Liver (tissue), 3 donors: ENCODE measurements around the gene NUP50.

Experiments
- EGR1 ChIP-seq, 2 donors: IDR thresholded peaks; 2 replicates each; pipeline ENCODE4 v1.6.1; 2016 to 2018; ENCODE audit warnings: antibody characterized with exemption in 2 of 2, low read depth in 2 of 2
- FOXA2 ChIP-seq: IDR thresholded peaks from 2 replicates; pipeline ENCODE4 v1.6.1; 2016; ENCODE audit warnings: antibody characterized with exemption
- GABPA ChIP-seq, 2 donors: IDR thresholded peaks in 1 of 2; conservative IDR thresholded peaks in 1 of 2; 2 replicates each; pipeline ENCODE4 v1.6.1; 2016; ENCODE audit warnings: antibody characterized with exemption in 2 of 2, mild to moderate bottlenecking in 1 of 2, moderate library complexity in 1 of 2
- JUND ChIP-seq, 2 donors: IDR thresholded peaks; 2 replicates each; pipeline ENCODE4 v1.6.1; 2016; ENCODE audit warnings: antibody characterized with exemption in 2 of 2
- MAX ChIP-seq: IDR thresholded peaks from 2 replicates; pipeline ENCODE4 v1.6.1; 2016; ENCODE audit warnings: antibody characterized with exemption
- RAD21 ChIP-seq, 2 donors: IDR thresholded peaks; 2 replicates each; pipeline ENCODE4 v1.6.1; 2016; ENCODE audit warnings: antibody characterized with exemption in 2 of 2, mild to moderate bottlenecking in 2 of 2
- REST ChIP-seq: IDR thresholded peaks from 2 replicates; pipeline ENCODE4 v1.6.1; 2016; ENCODE audit warnings: antibody characterized with exemption, mild to moderate bottlenecking
- SP1 ChIP-seq: IDR thresholded peaks from 2 replicates; pipeline ENCODE4 v1.6.1; 2018; ENCODE audit warnings: antibody characterized with exemption, mild to moderate bottlenecking
- TAF1 ChIP-seq: conservative IDR thresholded peaks from 2 replicates; pipeline ENCODE4 v1.6.1; 2016; ENCODE audit warnings: antibody characterized with exemption, mild to moderate bottlenecking
- YY1 ChIP-seq: IDR thresholded peaks from 2 replicates; pipeline ENCODE4 v1.6.1; 2016; ENCODE audit warnings: antibody characterized with exemption, mild to moderate bottlenecking
- ZBTB33 ChIP-seq: IDR thresholded peaks from 2 replicates; pipeline ENCODE4 v1.6.1; 2016; ENCODE audit warnings: antibody characterized with exemption
- TF ChIP-seq, protein P1 (sequence below): fragments of 150-350 bp; IDR thresholded peaks from 2 replicates; pipeline ENCODE4 v1.5.1; 2017; ENCODE audit warnings: improper control_type of control experiment, low read depth, low read length; ENCODE audit not compliant: missing input control
- TF ChIP-seq, protein P2 (sequence below): IDR thresholded peaks from 2 replicates; pipeline ENCODE4 v1.6.1; 2016; ENCODE audit warnings: antibody characterized with exemption
- donor health status: healthy.
- donor health status: healthy.

- TF ChIP-seq, protein P1, sequence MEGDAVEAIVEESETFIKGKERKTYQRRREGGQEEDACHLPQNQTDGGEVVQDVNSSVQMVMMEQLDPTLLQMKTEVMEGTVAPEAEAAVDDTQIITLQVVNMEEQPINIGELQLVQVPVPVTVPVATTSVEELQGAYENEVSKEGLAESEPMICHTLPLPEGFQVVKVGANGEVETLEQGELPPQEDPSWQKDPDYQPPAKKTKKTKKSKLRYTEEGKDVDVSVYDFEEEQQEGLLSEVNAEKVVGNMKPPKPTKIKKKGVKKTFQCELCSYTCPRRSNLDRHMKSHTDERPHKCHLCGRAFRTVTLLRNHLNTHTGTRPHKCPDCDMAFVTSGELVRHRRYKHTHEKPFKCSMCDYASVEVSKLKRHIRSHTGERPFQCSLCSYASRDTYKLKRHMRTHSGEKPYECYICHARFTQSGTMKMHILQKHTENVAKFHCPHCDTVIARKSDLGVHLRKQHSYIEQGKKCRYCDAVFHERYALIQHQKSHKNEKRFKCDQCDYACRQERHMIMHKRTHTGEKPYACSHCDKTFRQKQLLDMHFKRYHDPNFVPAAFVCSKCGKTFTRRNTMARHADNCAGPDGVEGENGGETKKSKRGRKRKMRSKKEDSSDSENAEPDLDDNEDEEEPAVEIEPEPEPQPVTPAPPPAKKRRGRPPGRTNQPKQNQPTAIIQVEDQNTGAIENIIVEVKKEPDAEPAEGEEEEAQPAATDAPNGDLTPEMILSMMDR, result no peak
- TF ChIP-seq RAD21 (IDR thresholded peaks at IDR 0.05), result no peak
- no peak for TF ChIP-seq MAX
- no peak for TF ChIP-seq YY1
- TF ChIP-seq REST, result no peak
- no peak for TF ChIP-seq EGR1 (IDR thresholded peaks at IDR 0.05; ENCODE audit: low read depth in 2 of 2)
- TF ChIP-seq TAF1, result no peak
- no peak for TF ChIP-seq ZBTB33
- no peak for TF ChIP-seq FOXA2
- no peak for TF ChIP-seq GABPA (IDR thresholded peaks at IDR 0.05 in 1 of 2, conservative IDR thresholded peaks at IDR 0.05 in 1 of 2)
- TF ChIP-seq SP1, result no peak
- TF ChIP-seq, protein P2, sequence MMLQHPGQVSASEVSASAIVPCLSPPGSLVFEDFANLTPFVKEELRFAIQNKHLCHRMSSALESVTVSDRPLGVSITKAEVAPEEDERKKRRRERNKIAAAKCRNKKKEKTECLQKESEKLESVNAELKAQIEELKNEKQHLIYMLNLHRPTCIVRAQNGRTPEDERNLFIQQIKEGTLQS, result no peak
- no peak for TF ChIP-seq JUND (IDR thresholded peaks at IDR 0.05)
These were observed 53.6 kb downstream of the NUP50 start for GRCh38 chr22:45217345-45217744.
